ENCODE results near the gene PARP3.
A peak's percentile ranks its signal among the peaks of the same experiment; 100 is the strongest.

Gene PARP3

GRCh38 chr3:51934139-51934850, 7.9 kb upstream of the PARP3 start:
- DNase-seq: no peak

- DNase-seq: no peak
Observed at GRCh38 chr3:51934991-51935885, 6.9 kb upstream of the PARP3 start.

GRCh38 chr3:51935886-51936755, 6.0 kb upstream of the PARP3 start:
- no peak for DNase-seq

GRCh38 chr3:51937014-51937413, 5.1 kb upstream of the PARP3 start:
- DNase-seq: no peak

GRCh38 chr3:51937611-51938450, 4.3 kb upstream of the PARP3 start:
- DNase-seq: no peak

GRCh38 chr3:51938780-51939425, 3.3 kb upstream of the PARP3 start:
- no peak for DNase-seq

- DNase-seq: no peak
Observed at GRCh38 chr3:51940648-51941462, 1.3 kb upstream of the PARP3 start.

- no peak for DNase-seq
Observed at GRCh38 chr3:51941463-51941797, 733 bp upstream of the PARP3 start.

- peak; percentile 62 for DNase-seq
Observed at GRCh38 chr3:51942603-51943450, 664 bp downstream of the PARP3 start.

- no peak for DNase-seq
Observed at GRCh38 chr3:51943451-51944391, 1.6 kb downstream of the PARP3 start.

- DNase-seq: no peak
Observed at GRCh38 chr3:51944451-51945021, 2.4 kb downstream of the PARP3 start.

GRCh38 chr3:51945031-51945840, 3.1 kb downstream of the PARP3 start:
- DNase-seq: no peak

- DNase-seq: no peak
Observed at GRCh38 chr3:51945926-51946705, 4.0 kb downstream of the PARP3 start.

- no peak for DNase-seq
Observed at GRCh38 chr3:51946796-51947195, 4.6 kb downstream of the PARP3 start.

- no peak for DNase-seq
Observed at GRCh38 chr3:51947215-51947900, 5.2 kb downstream of the PARP3 start.

- no peak for DNase-seq
Observed at GRCh38 chr3:51948016-51948580, 5.9 kb downstream of the PARP3 start.
